ENCODE data around the gene PRM1. TPM values are rescaled to one million over a fixed set of nuclear protein-coding genes. Genes with fewer than 3 reads are reported as not detected.

Gene PRM1
- total and polyA plus RNA-seq, 2 of the 8 experiments (the other 6 are each of a cell fraction or from before 2014, with no cell fraction given): 0.54 to 0.82 TPM

GRCh38 chr16:11319529-11320146 is 38.5 kb upstream of the PRM1 start:
- H2AFZ ChIP-seq (ENCODE audit: low read length): no peak overlapping the region
- H4K91ac ChIP-seq (replicated peaks; ENCODE audit: insufficient read length, low read length): peak overlapping the region; percentile 52
- H2BK5ac ChIP-seq (ENCODE audit: low read depth, low read length): peak overlapping the region; percentile 13; the same call in 1 of the 2 replicates
- no peak overlapping the region for H2AK5ac ChIP-seq (ENCODE audit: low read depth, low read length)
- H2BK20ac ChIP-seq (ENCODE audit: low read length): peak overlapping the region; percentile 80; the same call in 1 of the 2 replicates
- H2BK12ac ChIP-seq (ENCODE audit: low read depth, low read length): peak overlapping the region; percentile 84; the same call in 1 of the 2 replicates
- H3K79me1 ChIP-seq (ENCODE audit: low read depth, low read length): no peaks in the 10 kb centered on the region
- DNase-seq (ENCODE audit: low read depth in 1 of 2, low spot score in 2 of 2) (no peak), FAIRE-seq (no peak)
- POLR2A ChIA-PET (ENCODE audit: partially characterized antibody): interaction anchor here (0.9 to 4.6 kb wide), 11 partner anchors 10 to 87 kb away, joined by 3 to 25 read pairs (median 4); partner anchors contain the start of gene SOCS1
- H3K56ac ChIP-seq (replicated peaks; ENCODE audit: insufficient read length, low read depth, low read length): no peak overlapping the region
- H3K4me3 ChIP-seq (ENCODE audit: extremely low read depth in 1 of 4, insufficient read depth in 2 of 4, low read depth in 3 of 4, low read length in 4 of 4): no peak overlapping the region
- no peak overlapping the region for H3K14ac ChIP-seq (ENCODE audit: insufficient read length)
- H3K23ac ChIP-seq (ENCODE audit: insufficient read length): no peak overlapping the region
- peaks cover 8% of the 10 kb centered on the region for H3K23me2 ChIP-seq (ENCODE audit: low read depth, low read length)
- peaks cover 9 to 17% (median 13%) of the 10 kb centered on the region in 4 experiments for H3K4me1 ChIP-seq (replicated peaks in 1 of 4; ENCODE audit: control insufficient read depth in 3 of 4, insufficient read depth in 4 of 4, low read length in 3 of 4)
- H3K27ac ChIP-seq (ENCODE audit: low read depth, low read length): no peak overlapping the region
- WGBS, 2 experiments (ENCODE audit: extremely low coverage in 1 of 2, insufficient coverage in 1 of 2, insufficient read length in 1 of 2, insufficient replicate concordance in 2 of 2, low coverage in 1 of 2, low lambda C conversion rate in 2 of 2, missing lambda C conversion rate in 1 of 2): 86% methylated on average over 7 of the region's 8 CpGs; no CpG with 5 or more reads in 1 of the 2 experiments
- no peaks in the 10 kb centered on the region for H3K79me2 ChIP-seq (ENCODE audit: control insufficient read depth in 1 of 2, insufficient read depth in 2 of 2, low read length in 2 of 2)
- H4K5ac ChIP-seq (ENCODE audit: insufficient read length, low read depth, low read length): no peak overlapping the region
- no peak overlapping the region for H2BK15ac ChIP-seq (ENCODE audit: low read length)
- no peak overlapping the region for H4K8ac ChIP-seq (ENCODE audit: extremely low read depth, insufficient read depth, low read length)
- no peak overlapping the region for H3K9ac ChIP-seq (replicated peaks in 1 of 4; ENCODE audit: extremely low read depth in 1 of 4, low read depth in 3 of 4, low read length in 3 of 4)
- H3K9me3 ChIP-seq (ENCODE audit: insufficient read depth in 2 of 2, low read depth in 1 of 2, low read length in 1 of 2): no peaks in the 10 kb centered on the region
- no peak overlapping the region for H2BK120ac ChIP-seq (replicated peaks; ENCODE audit: low read depth, low read length)
- no peak overlapping the region for H3K4ac ChIP-seq (replicated peaks; ENCODE audit: insufficient read length, low read depth, low read length)
- no peaks in the 10 kb centered on the region for H3K27me3 ChIP-seq (replicated peaks in 1 of 4; ENCODE audit: control insufficient read depth in 3 of 4, extremely low read depth in 1 of 4, insufficient read depth in 3 of 4, low read length in 3 of 4)
- H3K4me2 ChIP-seq (ENCODE audit: insufficient read depth in 1 of 2, low read depth in 2 of 2, low read length in 2 of 2): no peak overlapping the region
- no peaks in the 10 kb centered on the region for H4K20me1 ChIP-seq (replicated peaks in 1 of 2; ENCODE audit: control insufficient read depth in 1 of 2, insufficient read depth in 2 of 2, low read length in 2 of 2)
- no peaks in the 10 kb centered on the region for H3K36me3 ChIP-seq (ENCODE audit: control insufficient read depth in 2 of 4, insufficient read depth in 4 of 4, low read length in 3 of 4)
- peak overlapping the region; percentile 78 for H3K18ac ChIP-seq (ENCODE audit: extremely low read depth, low read length)
- CTCF ChIA-PET (ENCODE audit: partially characterized antibody): interaction anchor here (0.9 to 2.8 kb wide), 7 partner anchors 9 to 123 kb away, joined by 3 to 10 read pairs (median 4); no protein-coding TSS in a partner anchor
- no peak for TF ChIP-seq SIRT6 (IDR thresholded peaks at IDR 0.05; ENCODE audit: low read length)
- TF ChIP-seq FOSL1 (IDR thresholded peaks at IDR 0.05; ENCODE audit: insufficient read depth, low read depth, low read length): no peak
- TF ChIP-seq SP4 (IDR thresholded peaks at IDR 0.05; ENCODE audit: low read length): no peak
- no peak for TF ChIP-seq BACH1 (IDR thresholded peaks at IDR 0.05; ENCODE audit: low read length)
- no peak for TF ChIP-seq TAF7 (optimal IDR thresholded peaks at IDR 0.05; ENCODE audit: borderline replicate concordance, low read depth, low read length)
- TF ChIP-seq TEAD4 (IDR thresholded peaks at IDR 0.05; ENCODE audit: low read depth, low read length): no peak
- TF ChIP-seq CHD2 (IDR thresholded peaks at IDR 0.05; ENCODE audit: low read length): no peak
- TF ChIP-seq GTF2F1 (IDR thresholded peaks at IDR 0.05; ENCODE audit: borderline replicate concordance, low read depth, low read length): no peak
- TF ChIP-seq CTCF (IDR thresholded peaks at IDR 0.05; ENCODE audit: control extremely low read depth in 1 of 3, insufficient read depth in 1 of 3, low read depth in 1 of 3, low read length in 3 of 3): no peak
- TF ChIP-seq EGR1 (IDR thresholded peaks at IDR 0.05; ENCODE audit: borderline replicate concordance, low read depth, low read length): no peak
- TF ChIP-seq TCF12 (IDR thresholded peaks at IDR 0.05; ENCODE audit: low read depth, low read length): no peak
- no peak for TF ChIP-seq POU5F1 (IDR thresholded peaks at IDR 0.05; ENCODE audit: low read depth, low read length)

Measured in H1 (cell line).